Body of pancreas (tissue), 4 donors: ENCODE measurements around the gene FKBP7. TPM values are rescaled to one million over a fixed set of nuclear protein-coding genes. Genes with fewer than 3 reads are reported as not detected.
A peak's percentile ranks its signal among the peaks of the same experiment; 100 is the strongest.

Experiments used
- ATAC-seq: fragments of 150-250 bp; one replicate; pipeline ENCODE4 v1.9.1; 2016
- DNase-seq, 4 donors: peaks; one replicate each; pipeline ENCODE4 v3.0.0-alpha.2; 2019
- H3K27ac ChIP-seq, 4 donors: fragments of 200-600 bp; sonication (generic); 1 replicate in 3 of 4; 2 replicates in 1 of 4; pipeline versions ENCODE4 v1.5.1 to v1.6.1; 2016 to 2019; ENCODE audit warnings: mild to moderate bottlenecking in 1 of 4, mixed read lengths in 1 of 4, moderate library complexity in 1 of 4
- H3K27me3 ChIP-seq, 2 donors: fragments of 200-600 bp; sonication (generic); one replicate each; pipeline ENCODE4 v1.6.0; 2016; ENCODE audit warnings: mild to moderate bottlenecking in 1 of 2
- H3K36me3 ChIP-seq, 2 donors: fragments of 200-600 bp; sonication (generic); replicated peaks in 1 of 2; 2 replicates each; pipeline ENCODE4 v1.5.1; 2016; ENCODE audit warnings: low read depth in 2 of 2; ENCODE audit not compliant: insufficient read depth in 1 of 2
- H3K4me1 ChIP-seq: fragments of 200-600 bp; sonication (generic); one replicate; pipeline ENCODE4 v1.6.0; 2016
- H3K4me3 ChIP-seq, 2 donors: fragments of 200-600 bp; sonication (generic); 1 replicate in 1 of 2; 2 replicates in 1 of 2; pipeline ENCODE4 v1.5.1; 2016 to 2019
- H3K9me3 ChIP-seq, 3 donors: fragments of 200-600 bp; sonication (generic); 1 replicate in 2 of 3; 2 replicates in 1 of 3; pipeline ENCODE4 v1.5.1; 2016
- CTCF ChIP-seq, 7 experiments: fragments of 450-650 bp in 4 of 7; fragments of 200-600 bp in 3 of 7; sonication (generic) in 3 of 7; IDR thresholded peaks; one replicate each; pipeline ENCODE4 v1.5.1; 2016 to 2019; ENCODE audit warnings: antibody characterized with exemption in 7 of 7
- POLR2A ChIP-seq, 3 donors: fragments of 450-650 bp; IDR thresholded peaks; one replicate each; pipeline ENCODE4 v1.6.1; 2016; ENCODE audit warnings: antibody characterized with exemption in 3 of 3, mild to moderate bottlenecking in 2 of 3
- WGBS, 2 donors: methylation state at CpG; one replicate each; pipeline ENCODE4 v1.1.5; 2017; 5-methylcytosine and 5-hydroxymethylcytosine counted together
- intact Hi-C: fragments of 100-400 bp; cut with DNase I; formaldehyde crosslinking; loops from one replicate; pipeline ENCODE4 v1.15.1; 2023
- total RNA-seq, 2 donors: library from RNA; depleted of rRNA; stranded (reverse); fragments of >200 nt; gene quantifications; one replicate each; pipeline ENCODE4 v1.1.0, GENCODE V29; 2016

The FKBP7 gene
- total RNA-seq, 2 donors from 2014 or later, result 2.9 to 4.6 TPM

GRCh38 chr2:178498137-178498536 is 19.7 kb upstream of the FKBP7 start:
- H3K27ac ChIP-seq, result no peak overlapping the region
- H3K27me3 ChIP-seq, result no peaks in the 10 kb centered on the region
- ATAC-seq (no peak), DNase-seq (no peak)
- no peaks in the 10 kb centered on the region for H3K4me1 ChIP-seq
- intact Hi-C loops, result no loop called here
- TF ChIP-seq CTCF (IDR thresholded peaks at IDR 0.05), result no peak
- no peak for TF ChIP-seq POLR2A (IDR thresholded peaks at IDR 0.05)
- no peak overlapping the region for H3K4me3 ChIP-seq
- H3K36me3 ChIP-seq, result peaks cover 5 to 31% of the 10 kb centered on the region in 2 donors
- no peaks in the 10 kb centered on the region for H3K9me3 ChIP-seq

GRCh38 chr2:178496049-178496448 is 17.6 kb upstream of the FKBP7 start:
- peaks cover 5 to 32% of the 10 kb centered on the region in 2 donors for H3K36me3 ChIP-seq
- TF ChIP-seq CTCF (IDR thresholded peaks at IDR 0.05), result no peak
- no peak for TF ChIP-seq POLR2A (IDR thresholded peaks at IDR 0.05)
- intact Hi-C loops, result no loop called here
- ATAC-seq (no peak), DNase-seq (no peak)
- H3K27ac ChIP-seq, result no peak overlapping the region
- no peaks in the 10 kb centered on the region for H3K4me1 ChIP-seq
- WGBS, 2 donors, result 59 to 61% methylated on average over 4 of the region's 4 CpGs
- H3K27me3 ChIP-seq, result no peaks in the 10 kb centered on the region
- H3K9me3 ChIP-seq, result no peaks in the 10 kb centered on the region
- no peak overlapping the region for H3K4me3 ChIP-seq

DNA sequence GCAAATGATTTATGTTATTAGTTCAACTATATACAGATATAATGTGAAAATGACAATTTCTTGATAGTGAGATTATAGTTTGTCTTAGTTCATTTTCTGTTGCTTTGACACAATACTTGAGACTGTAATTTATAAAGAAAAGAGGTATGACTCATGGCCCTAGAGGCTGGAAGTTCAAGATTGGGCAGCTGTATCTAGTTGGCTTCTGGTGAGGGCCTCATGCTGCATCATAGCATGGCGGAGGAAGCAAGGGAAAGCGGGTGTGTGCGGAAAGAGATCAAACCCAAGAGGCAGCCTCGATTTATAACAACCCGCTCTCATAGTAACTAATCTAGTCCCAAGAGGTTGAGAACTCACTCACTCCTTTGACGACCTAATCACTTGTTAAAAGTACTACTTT is 13.2 kb upstream of the FKBP7 start:
- ATAC-seq, result no peak
- no peak for DNase-seq
- Histone ChIP-seq H3K27ac (no peak overlapping the region), H3K9me3 (no peaks in the 10 kb centered on the region), H3K27me3 (no peaks in the 10 kb centered on the region), H3K4me1 (no peaks in the 10 kb centered on the region), H3K4me3 (no peak overlapping the region), H3K36me3 (peaks cover 0 to 26% of the 10 kb centered on the region in 2 donors)
- intact Hi-C loops, result no loop called here
- TF ChIP-seq CTCF (IDR thresholded peaks at IDR 0.05) (no peak), POLR2A (IDR thresholded peaks at IDR 0.05) (no peak)
- 83 to 89% methylated on average over 6 of the region's 6 CpGs for WGBS, 2 donors

GRCh38 chr2:178485356-178485755 is 7.0 kb upstream of the FKBP7 start:
- no peak overlapping the region for H3K27ac ChIP-seq
- peaks cover 0 to under 1% of the 10 kb centered on the region in 2 donors for H3K36me3 ChIP-seq
- no peak for TF ChIP-seq CTCF (IDR thresholded peaks at IDR 0.05)
- no peak for TF ChIP-seq POLR2A (IDR thresholded peaks at IDR 0.05)
- no peak for DNase-seq
- H3K4me1 ChIP-seq, result peaks cover 42% of the 10 kb centered on the region
- H3K27me3 ChIP-seq, result no peaks in the 10 kb centered on the region
- no peaks in the 10 kb centered on the region for H3K9me3 ChIP-seq
- WGBS, 2 donors, result 51 to 62% methylated on average over 3 of the region's 3 CpGs
- ATAC-seq, result no peak
- no peak overlapping the region for H3K4me3 ChIP-seq
- intact Hi-C loops, result no loop called here

- peak; percentile 68 to 78 (median 70) for DNase-seq
- 29 to 38% methylated on average over 6 of the region's 6 CpGs for WGBS, 2 donors
- intact Hi-C loops, result no loop called here
- Histone ChIP-seq H3K9me3 (no peaks in the 10 kb centered on the region), H3K36me3 (no peaks in the 10 kb centered on the region), H3K4me3 (no peak overlapping the region), H3K27me3 (no peaks in the 10 kb centered on the region), H3K27ac (peak overlapping the region in 2 of 4 donors; percentile 23 to 42), H3K4me1 (peaks cover 48% of the 10 kb centered on the region)
- no peak for TF ChIP-seq CTCF (IDR thresholded peaks at IDR 0.05)
- no peak for TF ChIP-seq POLR2A (IDR thresholded peaks at IDR 0.05)
- ATAC-seq, result no peak
Observed at GRCh38 chr2:178484245-178485041, 6.0 kb upstream of the FKBP7 start.
